ENCODE measurements around the gene TNFRSF6B.

Gene TNFRSF6B

GRCh38 chr20:63703471-63703975 lies 7.1 kb downstream of the TNFRSF6B start:
- H2AFZ ChIP-seq (ENCODE audit: low read length): no peak overlapping the region
- no peak for TF ChIP-seq EZH2phosphoT487 (IDR thresholded peaks at IDR 0.05; ENCODE audit: borderline replicate concordance)
- TF ChIP-seq CTCF (conservative IDR thresholded peaks at IDR 0.05; ENCODE audit: low read length): no peak
- H3K4me1 ChIP-seq (ENCODE audit: insufficient read depth, low read length, poor library complexity, severe bottlenecking): peaks cover 10% of the 10 kb centered on the region
- peaks cover 25% of the 10 kb centered on the region for H4K20me1 ChIP-seq (ENCODE audit: insufficient read depth, low read length, poor library complexity, severe bottlenecking)
- H3K79me2 ChIP-seq (ENCODE audit: insufficient read depth, low read length): peaks cover 44% of the 10 kb centered on the region
- H3K27me3 ChIP-seq (ENCODE audit: insufficient read depth, low read length, poor library complexity, severe bottlenecking): peaks cover 4% of the 10 kb centered on the region
- H3K4me3 ChIP-seq (ENCODE audit: low read length, poor library complexity, severe bottlenecking): no peak overlapping the region
- no peaks in the 10 kb centered on the region for H3F3A ChIP-seq (ENCODE audit: low read depth)
- H3K9me2 ChIP-seq (replicated peaks; ENCODE audit: low read depth, low read length): no peaks in the 10 kb centered on the region
- H3K9me3 ChIP-seq (ENCODE audit: insufficient read depth, low read depth, low read length): no peaks in the 10 kb centered on the region
- no peak overlapping the region for H3K9ac ChIP-seq (ENCODE audit: low read depth, low read length, poor library complexity, severe bottlenecking)
- H3K36me3 ChIP-seq (ENCODE audit: insufficient read depth, low read length): peaks cover 13% of the 10 kb centered on the region; the same call in 1 of the 2 replicates
- H3K4me2 ChIP-seq (ENCODE audit: low read depth, low read length, poor library complexity, severe bottlenecking): no peak overlapping the region

- no peak overlapping the region for H3K4me2 ChIP-seq (ENCODE audit: low read depth, low read length, poor library complexity, severe bottlenecking)
- no peaks in the 10 kb centered on the region for H3K9me3 ChIP-seq (ENCODE audit: insufficient read depth, low read depth, low read length)
- peaks cover 4% of the 10 kb centered on the region for H3K27me3 ChIP-seq (ENCODE audit: insufficient read depth, low read length, poor library complexity, severe bottlenecking)
- H3K4me1 ChIP-seq (ENCODE audit: insufficient read depth, low read length, poor library complexity, severe bottlenecking): peaks cover 16% of the 10 kb centered on the region
- H3K9ac ChIP-seq (ENCODE audit: low read depth, low read length, poor library complexity, severe bottlenecking): no peak overlapping the region
- no peaks in the 10 kb centered on the region for H3K9me2 ChIP-seq (replicated peaks; ENCODE audit: low read depth, low read length)
- peaks cover 31% of the 10 kb centered on the region for H4K20me1 ChIP-seq (ENCODE audit: insufficient read depth, low read length, poor library complexity, severe bottlenecking)
- H3K79me2 ChIP-seq (ENCODE audit: insufficient read depth, low read length): peaks cover 50% of the 10 kb centered on the region
- no peak overlapping the region for H2AFZ ChIP-seq (ENCODE audit: low read length)
- H3F3A ChIP-seq (ENCODE audit: low read depth): no peaks in the 10 kb centered on the region
- no peak overlapping the region for H3K4me3 ChIP-seq (ENCODE audit: low read length, poor library complexity, severe bottlenecking)
- TF ChIP-seq EZH2phosphoT487 (IDR thresholded peaks at IDR 0.05; ENCODE audit: borderline replicate concordance) (no peak), CTCF (conservative IDR thresholded peaks at IDR 0.05; ENCODE audit: low read length) (no peak)
- H3K36me3 ChIP-seq (ENCODE audit: insufficient read depth, low read length): peaks cover 13% of the 10 kb centered on the region; the same call in 1 of the 2 replicates
Measured at GRCh38 chr20:63703976-63704748, 7.7 kb downstream of the TNFRSF6B start.

- H3K9me2 ChIP-seq (replicated peaks; ENCODE audit: low read depth, low read length): no peaks in the 10 kb centered on the region
- peaks cover 13% of the 10 kb centered on the region; the same call in 1 of the 2 replicates for H3K36me3 ChIP-seq (ENCODE audit: insufficient read depth, low read length)
- H4K20me1 ChIP-seq (ENCODE audit: insufficient read depth, low read length, poor library complexity, severe bottlenecking): peaks cover 33% of the 10 kb centered on the region
- H3K4me1 ChIP-seq (ENCODE audit: insufficient read depth, low read length, poor library complexity, severe bottlenecking): peaks cover 20% of the 10 kb centered on the region
- peaks cover 55% of the 10 kb centered on the region for H3K79me2 ChIP-seq (ENCODE audit: insufficient read depth, low read length)
- no peak overlapping the region for H2AFZ ChIP-seq (ENCODE audit: low read length)
- H3K27me3 ChIP-seq (ENCODE audit: insufficient read depth, low read length, poor library complexity, severe bottlenecking): peaks cover 4% of the 10 kb centered on the region
- TF ChIP-seq CTCF (conservative IDR thresholded peaks at IDR 0.05; ENCODE audit: low read length): no peak
- TF ChIP-seq EZH2phosphoT487 (IDR thresholded peaks at IDR 0.05; ENCODE audit: borderline replicate concordance): no peak
- H3K9me3 ChIP-seq (ENCODE audit: insufficient read depth, low read depth, low read length): no peaks in the 10 kb centered on the region
- no peak overlapping the region for H3K9ac ChIP-seq (ENCODE audit: low read depth, low read length, poor library complexity, severe bottlenecking)
- no peak overlapping the region for H3K4me3 ChIP-seq (ENCODE audit: low read length, poor library complexity, severe bottlenecking)
- no peaks in the 10 kb centered on the region for H3F3A ChIP-seq (ENCODE audit: low read depth)
- H3K4me2 ChIP-seq (ENCODE audit: low read depth, low read length, poor library complexity, severe bottlenecking): no peak overlapping the region
Measured at GRCh38 chr20:63704749-63705117, 8.3 kb downstream of the TNFRSF6B start.

All from Loucy (cell line).